Measurements from ENCODE around the gene KCNMB1.

DNA sequence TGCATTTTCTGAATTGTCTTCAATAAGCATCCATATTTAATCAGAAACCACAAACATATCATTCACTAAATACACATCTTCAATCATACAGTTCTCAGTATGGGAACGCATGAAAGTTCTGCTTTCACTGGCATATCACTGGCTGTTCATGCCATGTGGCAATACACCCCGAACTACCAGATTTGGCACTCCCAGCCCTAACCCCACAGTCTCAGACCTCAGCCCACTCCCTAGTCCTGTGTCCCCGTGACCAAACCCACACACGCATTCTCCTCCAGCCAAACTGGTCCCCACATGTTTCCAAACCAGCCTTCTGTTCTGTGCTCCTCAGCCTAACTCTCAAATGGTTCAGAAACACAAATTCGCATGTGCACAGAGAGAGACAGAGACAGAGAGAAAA, 20.6 kb downstream of the KCNMB1 start:
- TF ChIP-seq, protein P1, sequence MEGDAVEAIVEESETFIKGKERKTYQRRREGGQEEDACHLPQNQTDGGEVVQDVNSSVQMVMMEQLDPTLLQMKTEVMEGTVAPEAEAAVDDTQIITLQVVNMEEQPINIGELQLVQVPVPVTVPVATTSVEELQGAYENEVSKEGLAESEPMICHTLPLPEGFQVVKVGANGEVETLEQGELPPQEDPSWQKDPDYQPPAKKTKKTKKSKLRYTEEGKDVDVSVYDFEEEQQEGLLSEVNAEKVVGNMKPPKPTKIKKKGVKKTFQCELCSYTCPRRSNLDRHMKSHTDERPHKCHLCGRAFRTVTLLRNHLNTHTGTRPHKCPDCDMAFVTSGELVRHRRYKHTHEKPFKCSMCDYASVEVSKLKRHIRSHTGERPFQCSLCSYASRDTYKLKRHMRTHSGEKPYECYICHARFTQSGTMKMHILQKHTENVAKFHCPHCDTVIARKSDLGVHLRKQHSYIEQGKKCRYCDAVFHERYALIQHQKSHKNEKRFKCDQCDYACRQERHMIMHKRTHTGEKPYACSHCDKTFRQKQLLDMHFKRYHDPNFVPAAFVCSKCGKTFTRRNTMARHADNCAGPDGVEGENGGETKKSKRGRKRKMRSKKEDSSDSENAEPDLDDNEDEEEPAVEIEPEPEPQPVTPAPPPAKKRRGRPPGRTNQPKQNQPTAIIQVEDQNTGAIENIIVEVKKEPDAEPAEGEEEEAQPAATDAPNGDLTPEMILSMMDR (IDR thresholded peaks at IDR 0.05; ENCODE audit: poor library complexity, severe bottlenecking), result no peak
- TF ChIP-seq TAF1 (IDR thresholded peaks at IDR 0.05; ENCODE audit: low read depth) (no peak), POLR2AphosphoS5 (IDR thresholded peaks at IDR 0.05) (no peak), SMC3 (conservative IDR thresholded peaks at IDR 0.05; ENCODE audit: poor library complexity) (no peak), EZH2 (IDR thresholded peaks at IDR 0.05; ENCODE audit: borderline replicate concordance, insufficient read depth, low read length, poor library complexity, severe bottlenecking) (no peak)
- TF ChIP-seq, protein P2, sequence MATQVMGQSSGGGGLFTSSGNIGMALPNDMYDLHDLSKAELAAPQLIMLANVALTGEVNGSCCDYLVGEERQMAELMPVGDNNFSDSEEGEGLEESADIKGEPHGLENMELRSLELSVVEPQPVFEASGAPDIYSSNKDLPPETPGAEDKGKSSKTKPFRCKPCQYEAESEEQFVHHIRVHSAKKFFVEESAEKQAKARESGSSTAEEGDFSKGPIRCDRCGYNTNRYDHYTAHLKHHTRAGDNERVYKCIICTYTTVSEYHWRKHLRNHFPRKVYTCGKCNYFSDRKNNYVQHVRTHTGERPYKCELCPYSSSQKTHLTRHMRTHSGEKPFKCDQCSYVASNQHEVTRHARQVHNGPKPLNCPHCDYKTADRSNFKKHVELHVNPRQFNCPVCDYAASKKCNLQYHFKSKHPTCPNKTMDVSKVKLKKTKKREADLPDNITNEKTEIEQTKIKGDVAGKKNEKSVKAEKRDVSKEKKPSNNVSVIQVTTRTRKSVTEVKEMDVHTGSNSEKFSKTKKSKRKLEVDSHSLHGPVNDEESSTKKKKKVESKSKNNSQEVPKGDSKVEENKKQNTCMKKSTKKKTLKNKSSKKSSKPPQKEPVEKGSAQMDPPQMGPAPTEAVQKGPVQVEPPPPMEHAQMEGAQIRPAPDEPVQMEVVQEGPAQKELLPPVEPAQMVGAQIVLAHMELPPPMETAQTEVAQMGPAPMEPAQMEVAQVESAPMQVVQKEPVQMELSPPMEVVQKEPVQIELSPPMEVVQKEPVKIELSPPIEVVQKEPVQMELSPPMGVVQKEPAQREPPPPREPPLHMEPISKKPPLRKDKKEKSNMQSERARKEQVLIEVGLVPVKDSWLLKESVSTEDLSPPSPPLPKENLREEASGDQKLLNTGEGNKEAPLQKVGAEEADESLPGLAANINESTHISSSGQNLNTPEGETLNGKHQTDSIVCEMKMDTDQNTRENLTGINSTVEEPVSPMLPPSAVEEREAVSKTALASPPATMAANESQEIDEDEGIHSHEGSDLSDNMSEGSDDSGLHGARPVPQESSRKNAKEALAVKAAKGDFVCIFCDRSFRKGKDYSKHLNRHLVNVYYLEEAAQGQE (IDR thresholded peaks at IDR 0.05; ENCODE audit: borderline replicate concordance), result no peak
